Skeletal muscle tissue (tissue), 4 donors: ENCODE data around the gene MPRIP. TPM values are rescaled to one million over a fixed set of nuclear protein-coding genes. Genes with fewer than 3 reads are reported as not detected.
"Not testable (repeated sequence)": the region's sequence is repeated elsewhere in the genome, so short reads cannot be mapped to it uniquely, and the experiment has no call there.

Experiments used
- H3K27ac ChIP-seq: one replicate; pipeline ENCODE4 v1.7.0; 2013; ENCODE audit warnings: mild to moderate bottlenecking, low read depth, low read length, inconsistent platforms
- H3K27me3 ChIP-seq, 3 donors: one replicate each; pipeline ENCODE4 v1.7.0; 2013; ENCODE audit warnings: low read length in 3 of 3; ENCODE audit not compliant: control insufficient read depth in 3 of 3, insufficient read depth in 3 of 3
- H3K36me3 ChIP-seq, 3 donors: one replicate each; pipeline ENCODE4 v1.7.0; 2013; ENCODE audit warnings: low read length in 3 of 3; ENCODE audit not compliant: control insufficient read depth in 3 of 3, insufficient read depth in 3 of 3
- H3K4me1 ChIP-seq, 3 donors: one replicate each; pipeline ENCODE4 v1.7.0; 2013; ENCODE audit warnings: low read length in 3 of 3, mild to moderate bottlenecking in 3 of 3; ENCODE audit not compliant: control insufficient read depth in 3 of 3, insufficient read depth in 3 of 3
- H3K4me3 ChIP-seq, 3 donors: one replicate each; pipeline ENCODE4 v1.7.0; 2013; ENCODE audit warnings: low read length in 3 of 3
- H3K9ac ChIP-seq, 3 donors: one replicate each; pipeline ENCODE4 v1.7.0; 2013; ENCODE audit warnings: low read length in 3 of 3, mild to moderate bottlenecking in 3 of 3, moderate library complexity in 2 of 3, low read depth in 1 of 3
- H3K9me3 ChIP-seq, 3 donors: one replicate each; pipeline ENCODE4 v1.7.0; 2013; ENCODE audit warnings: low read length in 3 of 3; ENCODE audit not compliant: control insufficient read depth in 3 of 3
- total RNA-seq: library from RNA; depleted of rRNA; stranded (reverse); fragments of >200 nt; gene quantifications from one replicate; pipeline ENCODE4 v1.2.3, GENCODE V29; 2014
- donor health status: Osteomylitis.

MPRIP gene
- 79.3 TPM for total RNA-seq

GRCh38 chr17:17042384-17042736 is at the start of gene MPRIP:
Gene MPRIP, plus strand, starts transcription at chr17:17042457. Its CDS starts 392 bp downstream, at chr17:17042849.
- Histone ChIP-seq H3K4me1 (peaks cover 50 to 57% (median 50%) of the 10 kb centered on the region in 3 donors), H3K9ac (peak within 1 kb of the TSS; percentile 90 to 97 (median 93)), H3K9me3 (no peaks in the 10 kb centered on the region), H3K4me3 (peak within 1 kb of the TSS; percentile 81 to 93 (median 92)), H3K27ac (peak within 1 kb of the TSS; percentile 93), H3K27me3 (no peaks in the 10 kb centered on the region), H3K36me3 (no peaks in the 10 kb centered on the region)

- Histone ChIP-seq H3K9ac (no peak overlapping the region), H3K4me3 (no peak overlapping the region), H3K27me3 (no peaks in the 10 kb centered on the region), H3K9me3 (no peaks in the 10 kb centered on the region), H3K36me3 (no peaks in the 10 kb centered on the region), H3K27ac (no peak overlapping the region), H3K4me1 (peaks cover 0 to 2% (median 0%) of the 10 kb centered on the region in 3 donors)
Observed at GRCh38 chr17:16994631-16995030, 47.6 kb upstream of the MPRIP start.

GRCh38 chr17:16995930-16996329 is 46.3 kb upstream of the MPRIP start:
- Histone ChIP-seq H3K4me1 (peaks cover 0 to 2% (median 0%) of the 10 kb centered on the region in 3 donors), H3K27ac (no peak overlapping the region)

GRCh38 chr17:16996726-16997125 is 45.5 kb upstream of the MPRIP start:
- not testable (repeated sequence) for H3K4me1 ChIP-seq

More at GRCh38 chr17:16995930-16996329, 46.3 kb upstream of the MPRIP start:
- H3K9me3 ChIP-seq = no peaks in the 10 kb centered on the region
- no peak overlapping the region for H3K9ac ChIP-seq
- H3K36me3 ChIP-seq = no peaks in the 10 kb centered on the region
- no peaks in the 10 kb centered on the region for H3K27me3 ChIP-seq
- H3K4me3 ChIP-seq = no peak overlapping the region

GRCh38 chr17:16997514-16998429 is 44.5 kb upstream of the MPRIP start:
- Histone ChIP-seq H3K27me3 (no peaks in the 10 kb centered on the region), H3K9ac (no peak overlapping the region), H3K4me3 (no peak overlapping the region), H3K9me3 (no peaks in the 10 kb centered on the region), H3K27ac (no peak overlapping the region), H3K36me3 (no peaks in the 10 kb centered on the region), H3K4me1 (peaks cover 0 to 7% (median 0%) of the 10 kb centered on the region in 3 donors)

More at GRCh38 chr17:16996726-16997125, 45.5 kb upstream of the MPRIP start:
- not testable (repeated sequence) for H3K4me3 ChIP-seq, H3K27me3 ChIP-seq, H3K9me3 ChIP-seq, H3K36me3 ChIP-seq, H3K27ac ChIP-seq, H3K9ac ChIP-seq

- Histone ChIP-seq H3K27me3 (no peaks in the 10 kb centered on the region), H3K9me3 (no peaks in the 10 kb centered on the region), H3K36me3 (no peaks in the 10 kb centered on the region), H3K9ac (no peak overlapping the region), H3K27ac (no peak overlapping the region), H3K4me3 (no peak overlapping the region), H3K4me1 (peaks cover 0 to 7% (median 0%) of the 10 kb centered on the region in 3 donors)
Observed at GRCh38 chr17:16999931-17000625, 42.2 kb upstream of the MPRIP start.

GRCh38 chr17:17001076-17001777 is 41.0 kb upstream of the MPRIP start:
- Histone ChIP-seq H3K27me3 (no peaks in the 10 kb centered on the region), H3K9ac (no peak overlapping the region), H3K27ac (no peak overlapping the region), H3K4me1 (peaks cover 0 to 7% (median 0%) of the 10 kb centered on the region in 3 donors), H3K4me3 (no peak overlapping the region), H3K36me3 (no peaks in the 10 kb centered on the region), H3K9me3 (no peaks in the 10 kb centered on the region)

GRCh38 chr17:17001874-17002520 is 40.3 kb upstream of the MPRIP start:
- Histone ChIP-seq H3K4me3 (no peak overlapping the region), H3K9me3 (no peaks in the 10 kb centered on the region), H3K36me3 (no peaks in the 10 kb centered on the region), H3K4me1 (peaks cover 0 to 7% (median 0%) of the 10 kb centered on the region in 3 donors), H3K27ac (no peak overlapping the region), H3K27me3 (no peaks in the 10 kb centered on the region), H3K9ac (peak overlapping the region in 1 of 3 donors; percentile 40)
